GM19452 (cell line): Measurements from ENCODE around the gene CD81.

Experiments used
- ATAC-seq: cut with Tn5 transposase; IDR thresholded peaks from one replicate; pipeline ENCODE4 v1.9.1; 2021; ENCODE audit not compliant: unreplicated experiment

CD81 gene

GRCh38 chr11:2417856-2418692 lies 41.0 kb downstream of the CD81 start:
- ATAC-seq = no peak

- ATAC-seq = no peak
Observed at GRCh38 chr11:2418693-2419360, 41.7 kb downstream of the CD81 start.

GRCh38 chr11:2419638-2420501 lies 42.8 kb downstream of the CD81 start:
- no peak for ATAC-seq

DNA sequence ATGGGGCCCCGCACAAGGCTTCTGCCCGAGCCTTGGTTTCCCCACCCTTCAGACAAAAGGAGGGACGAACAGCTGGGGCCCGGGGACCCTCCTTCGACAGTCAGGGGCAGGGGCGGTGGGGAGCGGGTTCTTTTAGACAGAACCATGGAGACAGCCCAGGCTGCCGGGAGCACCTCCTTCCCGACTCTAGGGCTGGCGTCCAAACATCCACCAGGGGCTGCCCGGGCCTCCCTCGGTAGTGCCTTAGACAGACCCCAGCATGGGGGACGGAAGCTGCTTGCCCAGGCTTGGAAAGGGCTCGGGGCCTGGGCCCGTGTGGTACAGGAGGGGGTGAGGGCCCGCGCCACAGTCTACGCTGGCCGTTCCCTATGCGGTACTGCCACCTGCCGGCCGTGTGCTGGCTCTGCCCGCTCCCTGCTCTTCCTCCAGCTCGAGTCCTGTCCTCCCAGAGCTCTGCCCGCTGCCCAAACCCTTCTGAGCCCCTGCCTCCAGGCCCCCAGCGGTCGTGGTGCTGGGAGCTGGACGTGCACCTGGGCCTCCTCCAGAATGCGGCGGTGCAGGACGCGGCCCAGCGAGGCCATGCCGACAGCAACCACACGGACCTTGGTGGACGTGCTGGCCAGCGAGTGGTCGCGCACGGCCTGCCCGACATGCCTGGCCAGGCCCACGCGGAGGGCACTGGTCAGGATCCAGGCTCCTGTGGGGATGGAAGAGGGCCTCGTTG lies 43.6 kb downstream of the CD81 start:
- ATAC-seq = no peak

DNA sequence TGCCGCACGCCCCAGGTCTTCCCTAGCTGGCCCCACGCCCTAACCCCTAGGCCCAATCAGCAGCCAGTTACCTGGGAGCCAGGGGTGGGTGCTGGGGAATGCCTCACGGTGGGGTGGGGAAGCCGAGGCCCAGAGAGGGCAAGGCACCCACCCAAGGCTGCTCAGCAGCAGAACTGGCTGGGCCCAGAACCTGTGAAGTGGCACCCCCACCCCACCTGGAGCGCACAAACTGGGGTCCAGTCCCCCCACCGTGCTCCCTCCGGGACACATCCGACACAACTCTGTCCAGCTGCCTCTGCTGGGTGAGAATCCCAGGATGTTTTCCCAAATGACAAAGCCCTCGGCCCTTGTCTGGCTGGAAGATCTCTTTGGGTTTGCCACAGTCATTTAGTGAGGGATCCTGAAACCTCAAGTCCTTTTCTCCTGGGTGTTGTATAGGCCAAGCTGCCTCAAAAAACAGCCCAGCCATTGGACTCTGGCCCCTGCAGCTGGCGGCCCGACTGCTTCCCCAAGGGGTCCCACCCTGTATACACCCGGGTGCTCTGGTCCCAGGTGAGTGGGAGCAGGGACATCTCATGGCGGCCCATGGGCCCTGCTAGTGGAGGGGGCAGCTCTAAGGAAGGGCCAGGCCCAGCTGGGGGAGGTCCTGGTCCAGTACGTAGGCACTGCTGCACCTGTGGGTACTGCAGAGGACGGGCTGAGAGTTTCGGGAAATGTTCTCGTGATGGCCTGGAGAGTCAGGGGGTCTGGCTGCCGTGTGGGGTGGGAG lies 44.3 kb downstream of the CD81 start:
- no peak for ATAC-seq

GRCh38 chr11:2421996-2422395 lies 44.9 kb downstream of the CD81 start:
- ATAC-seq = no peak

GRCh38 chr11:2422461-2423156 lies 45.5 kb downstream of the CD81 start:
- no peak for ATAC-seq

- ATAC-seq = no peak
Observed at GRCh38 chr11:2423157-2424025, 46.3 kb downstream of the CD81 start.

DNA sequence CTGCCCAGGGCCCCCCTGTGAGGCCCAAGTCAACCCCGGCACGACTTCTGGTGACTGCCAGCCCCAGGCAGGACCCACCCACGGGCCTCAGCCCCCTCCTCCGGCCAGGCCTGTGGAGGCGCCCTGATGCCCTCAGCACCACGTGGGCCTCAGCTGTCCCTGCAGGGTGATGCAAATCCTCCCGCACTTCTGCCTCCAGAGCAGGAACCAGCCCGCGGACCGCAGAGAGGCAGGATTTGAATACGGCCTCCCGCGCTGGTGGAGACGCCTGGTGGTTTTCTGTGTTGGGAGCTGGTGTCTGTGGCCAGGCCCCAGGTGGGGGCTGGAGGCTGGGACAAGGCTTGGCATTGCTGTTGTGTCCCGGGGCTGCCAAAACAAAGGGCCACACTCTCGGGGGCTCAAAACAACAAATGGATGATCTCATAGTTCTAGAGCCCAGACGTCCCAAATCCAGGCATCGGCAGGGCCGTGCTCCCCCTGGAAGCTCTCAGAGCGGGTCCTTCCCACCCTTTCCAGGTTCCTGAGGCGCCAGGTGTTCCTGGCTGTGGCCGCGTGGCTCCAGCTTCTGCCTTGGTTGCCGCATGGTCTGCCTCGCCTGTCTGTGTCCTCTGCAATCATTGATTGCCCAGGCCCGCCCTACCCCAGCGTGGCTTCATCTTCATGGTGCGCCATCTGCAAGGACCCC lies 47.8 kb downstream of the CD81 start:
- no peak for ATAC-seq

GRCh38 chr11:2425506-2425905 lies 48.4 kb downstream of the CD81 start:
- no peak for ATAC-seq

DNA sequence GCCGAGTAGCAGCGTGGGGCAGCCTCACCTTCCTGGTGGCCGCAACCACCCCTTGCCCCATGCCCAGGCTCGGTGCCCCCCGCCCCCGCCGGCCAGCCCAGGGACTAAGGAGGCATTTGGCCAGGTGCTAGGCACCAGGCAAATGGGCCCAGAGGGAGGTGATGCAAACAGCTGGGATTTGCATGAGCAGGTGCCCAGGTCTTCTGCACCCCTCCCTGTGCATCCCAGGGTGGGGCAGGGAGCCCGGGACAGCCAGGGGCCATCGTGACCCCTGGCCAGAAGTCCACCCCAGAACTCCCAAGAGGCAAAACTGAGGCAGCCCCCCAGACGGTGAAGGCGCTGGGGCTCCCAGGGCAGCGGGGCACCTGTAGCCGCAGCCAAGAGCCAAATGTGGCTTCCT lies 49.1 kb downstream of the CD81 start:
- no peak for ATAC-seq

GRCh38 chr11:2426826-2427521 lies 49.9 kb downstream of the CD81 start:
- ATAC-seq = no peak

DNA sequence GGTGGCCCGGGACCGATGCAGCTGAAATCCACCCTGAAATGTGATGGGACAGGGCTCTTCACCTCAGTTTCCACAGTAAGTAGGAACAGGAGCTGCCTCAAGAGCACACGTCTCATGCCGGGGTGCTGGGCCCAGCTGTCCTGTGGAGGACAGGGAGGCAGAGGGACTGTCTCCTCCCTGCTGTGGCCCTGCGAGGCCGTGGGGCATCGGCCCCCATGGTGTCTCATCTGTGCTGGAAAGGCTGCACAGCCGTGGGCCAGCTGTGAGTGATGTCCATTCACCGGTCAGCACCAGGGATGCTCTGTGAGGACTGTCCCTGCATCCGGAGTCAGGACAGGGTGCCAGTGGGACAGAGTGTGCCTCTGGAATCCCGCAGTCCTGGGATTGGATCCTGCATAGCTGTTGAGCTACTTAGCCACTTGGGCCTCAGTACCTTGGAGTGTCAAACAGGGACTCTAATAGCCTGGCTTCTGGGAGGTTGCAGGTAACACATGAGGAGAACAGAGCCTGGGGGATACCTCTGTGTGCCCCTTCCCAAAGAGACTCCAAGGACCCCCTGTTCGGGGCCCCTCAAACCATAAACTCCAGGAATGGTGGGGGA lies 50.7 kb downstream of the CD81 start:
- ATAC-seq = no peak

- no peak for ATAC-seq
Observed at GRCh38 chr11:2428322-2428795, 51.2 kb downstream of the CD81 start.

- no peak for ATAC-seq
Observed at GRCh38 chr11:2431395-2431794, 54.3 kb downstream of the CD81 start.

- ATAC-seq = no peak
Observed at GRCh38 chr11:2432171-2432621, 55.1 kb downstream of the CD81 start.

DNA sequence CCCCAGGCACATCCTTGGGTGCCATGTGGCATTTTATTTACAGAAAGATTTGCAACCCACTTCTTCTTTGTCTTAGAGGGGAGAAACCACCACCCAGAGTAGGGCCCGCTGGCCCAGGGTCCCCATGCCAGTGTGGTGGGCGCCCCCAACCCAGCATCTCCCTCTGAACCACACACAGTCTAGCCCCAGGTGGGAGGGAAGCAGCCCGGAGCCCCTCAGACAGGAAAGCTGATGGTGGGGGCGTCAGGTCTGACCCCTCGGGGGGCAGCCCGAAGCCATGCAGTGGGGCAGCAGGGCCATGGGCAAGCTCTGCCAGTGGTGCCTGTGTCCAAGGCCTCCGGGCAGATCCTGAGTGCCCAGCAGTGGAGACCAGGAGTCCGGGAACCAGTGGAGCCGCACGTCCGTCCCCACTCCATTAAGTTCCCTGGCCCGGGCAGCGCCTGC lies 55.5 kb downstream of the CD81 start:
- no peak for ATAC-seq
